Uterus (tissue), 4 donors: Measurements from ENCODE around the gene CNIH2. TPM values are rescaled to one million over a fixed set of nuclear protein-coding genes. Genes with fewer than 3 reads are reported as not detected.
A peak's percentile ranks its signal among the peaks of the same experiment; 100 is the strongest.
"Not testable (repeated sequence)": the region's sequence is repeated elsewhere in the genome, so short reads cannot be mapped to it uniquely, and the experiment has no call there.

ENCODE experiments used
- DNase-seq, 2 donors: peaks; one replicate each; pipeline ENCODE4 v3.0.0-alpha.2; 2019 to 2020
- H3K27ac ChIP-seq, 2 donors: fragments of 200-600 bp; sonication (generic); 1 replicate in 1 of 2; 2 replicates in 1 of 2; pipeline ENCODE4 v1.5.1; 2016 to 2018
- H3K27me3 ChIP-seq, 2 donors: fragments of 200-600 bp; sonication (generic); one replicate each; pipeline ENCODE4 v1.5.1; 2018 to 2019; ENCODE audit warnings: control low read depth in 1 of 2
- H3K36me3 ChIP-seq, 2 donors: fragments of 200-600 bp; sonication (generic); one replicate each; pipeline ENCODE4 v1.5.1; 2019; ENCODE audit warnings: control low read depth in 1 of 2
- H3K4me1 ChIP-seq, 2 donors: fragments of 200-600 bp; sonication (generic); one replicate each; pipeline ENCODE4 v1.5.1; 2018 to 2019; ENCODE audit warnings: control low read depth in 1 of 2
- H3K4me3 ChIP-seq, 2 donors: fragments of 200-600 bp; sonication (generic); 1 replicate in 1 of 2; 2 replicates in 1 of 2; pipeline ENCODE4 v1.5.1; 2018 to 2019; ENCODE audit warnings: mild to moderate bottlenecking in 1 of 2
- H3K9me3 ChIP-seq, 2 donors: fragments of 200-600 bp; sonication (generic); one replicate each; pipeline ENCODE4 v1.5.1; 2019; ENCODE audit warnings: control low read depth in 1 of 2
- POLR2A ChIP-seq, 2 donors: fragments of 450-650 bp; IDR thresholded peaks; one replicate each; pipeline ENCODE4 v1.6.1; 2016; ENCODE audit warnings: antibody characterized with exemption in 2 of 2, mild to moderate bottlenecking in 1 of 2, moderate library complexity in 1 of 2
- intact Hi-C: fragments of 100-400 bp; cut with DNase I; formaldehyde crosslinking; loops from one replicate; pipeline ENCODE4 v1.15.1; 2023; ENCODE audit warnings: low total_unique reads
- total RNA-seq, 4 donors: library from RNA; depleted of rRNA in 3 of 4; stranded (reverse); fragments of >200 nt in 3 of 4; gene quantifications; one replicate each; pipeline versions ENCODE4 v1.1.0 to v1.2.4, GENCODE V29; 2014 to 2023
- TF ChIP-seq, protein P1 (sequence below), 4 experiments: fragments of 200-600 bp in 2 of 4; fragments of 450-650 bp in 2 of 4; sonication (generic) in 2 of 4; IDR thresholded peaks; one replicate each; pipeline ENCODE4 v1.5.1; 2016 to 2019; ENCODE audit warnings: antibody characterized with exemption in 4 of 4, mild to moderate bottlenecking in 2 of 4, moderate library complexity in 1 of 4
- donor health status: DM: yes; HTN: yes; CAD: no.

The CNIH2 gene
- total RNA-seq, 4 donors from 2014 or later = 1.2 to 1.5 TPM; not detected in 2

DNA sequence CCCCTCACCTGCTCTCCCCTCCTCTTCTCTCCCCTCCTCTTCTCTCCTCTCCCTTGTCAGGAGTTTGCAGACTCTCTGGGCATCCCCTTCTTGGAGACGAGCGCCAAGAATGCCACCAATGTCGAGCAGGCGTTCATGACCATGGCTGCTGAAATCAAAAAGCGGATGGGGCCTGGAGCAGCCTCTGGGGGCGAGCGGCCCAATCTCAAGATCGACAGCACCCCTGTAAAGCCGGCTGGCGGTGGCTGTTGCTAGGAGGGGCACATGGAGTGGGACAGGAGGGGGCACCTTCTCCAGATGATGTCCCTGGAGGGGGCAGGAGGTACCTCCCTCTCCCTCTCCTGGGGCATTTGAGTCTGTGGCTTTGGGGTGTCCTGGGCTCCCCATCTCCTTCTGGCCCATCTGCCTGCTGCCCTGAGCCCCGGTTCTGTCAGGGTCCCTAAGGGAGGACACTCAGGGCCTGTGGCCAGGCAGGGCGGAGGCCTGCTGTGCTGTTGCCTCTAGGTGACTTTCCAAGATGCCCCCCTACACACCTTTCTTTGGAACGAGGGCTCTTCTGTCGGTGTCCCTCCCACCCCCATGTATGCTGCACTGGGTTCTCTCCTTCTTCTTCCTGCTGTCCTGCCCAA is 1.9 kb upstream of the CNIH2 start:
- DNase-seq = no peak
- no peaks in the 10 kb centered on the region for H3K36me3 ChIP-seq
- H3K27ac ChIP-seq = no peak overlapping the region
- no peaks in the 10 kb centered on the region for H3K9me3 ChIP-seq
- H3K27me3 ChIP-seq = no peaks in the 10 kb centered on the region
- no peak overlapping the region for H3K4me3 ChIP-seq
- TF ChIP-seq POLR2A (IDR thresholded peaks at IDR 0.05) = no peak
- TF ChIP-seq, protein P1, sequence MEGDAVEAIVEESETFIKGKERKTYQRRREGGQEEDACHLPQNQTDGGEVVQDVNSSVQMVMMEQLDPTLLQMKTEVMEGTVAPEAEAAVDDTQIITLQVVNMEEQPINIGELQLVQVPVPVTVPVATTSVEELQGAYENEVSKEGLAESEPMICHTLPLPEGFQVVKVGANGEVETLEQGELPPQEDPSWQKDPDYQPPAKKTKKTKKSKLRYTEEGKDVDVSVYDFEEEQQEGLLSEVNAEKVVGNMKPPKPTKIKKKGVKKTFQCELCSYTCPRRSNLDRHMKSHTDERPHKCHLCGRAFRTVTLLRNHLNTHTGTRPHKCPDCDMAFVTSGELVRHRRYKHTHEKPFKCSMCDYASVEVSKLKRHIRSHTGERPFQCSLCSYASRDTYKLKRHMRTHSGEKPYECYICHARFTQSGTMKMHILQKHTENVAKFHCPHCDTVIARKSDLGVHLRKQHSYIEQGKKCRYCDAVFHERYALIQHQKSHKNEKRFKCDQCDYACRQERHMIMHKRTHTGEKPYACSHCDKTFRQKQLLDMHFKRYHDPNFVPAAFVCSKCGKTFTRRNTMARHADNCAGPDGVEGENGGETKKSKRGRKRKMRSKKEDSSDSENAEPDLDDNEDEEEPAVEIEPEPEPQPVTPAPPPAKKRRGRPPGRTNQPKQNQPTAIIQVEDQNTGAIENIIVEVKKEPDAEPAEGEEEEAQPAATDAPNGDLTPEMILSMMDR (IDR thresholded peaks at IDR 0.05) = no peak
- intact Hi-C loops = no loop called here
- peaks cover 0 to 10% of the 10 kb centered on the region in 2 donors for H3K4me1 ChIP-seq

DNA sequence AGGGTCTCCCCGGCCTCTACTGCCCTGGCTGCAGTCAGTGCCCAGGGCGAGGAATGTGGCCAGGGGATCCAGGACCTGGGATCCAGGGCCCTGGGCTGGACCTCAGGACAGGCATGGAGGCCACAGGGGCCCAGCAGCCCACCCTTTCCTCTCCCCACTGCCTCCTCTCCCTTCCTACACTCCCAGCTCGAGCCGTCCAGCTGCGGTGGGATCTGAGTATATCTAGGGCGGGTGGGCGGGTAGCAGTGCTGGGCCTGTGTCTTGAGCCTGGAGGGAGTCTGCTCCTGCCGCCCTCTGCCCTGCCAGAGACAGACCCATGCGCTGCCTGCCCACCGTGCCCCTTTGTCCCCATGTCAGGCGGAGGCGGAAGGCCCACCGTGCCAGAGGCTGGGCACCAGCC is 1.4 kb upstream of the CNIH2 start:
- intact Hi-C loops, H3K36me3 ChIP-seq: not testable (repeated sequence)

DNA sequence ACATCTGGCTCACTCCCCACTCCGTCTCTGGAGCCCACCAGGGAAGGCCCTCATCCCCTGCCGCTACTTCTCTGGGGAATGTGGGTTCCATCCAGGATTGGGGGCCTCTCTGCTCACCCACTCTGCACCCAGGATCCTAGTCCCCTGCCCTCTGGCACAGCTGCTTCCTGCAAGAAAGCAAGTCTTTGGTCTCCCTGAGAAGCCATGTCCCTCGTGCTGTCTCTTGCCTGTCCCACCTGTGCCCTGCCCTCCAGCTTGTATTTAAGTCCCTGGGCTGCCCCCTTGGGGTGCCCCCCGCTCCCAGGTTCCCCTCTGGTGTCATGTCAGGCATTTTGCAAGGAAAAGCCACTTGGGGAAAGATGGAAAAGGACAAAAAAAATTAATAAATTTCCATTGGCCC is 911 bp upstream of the CNIH2 start:
- H3K27me3 ChIP-seq, H3K9me3 ChIP-seq, intact Hi-C loops, DNase-seq, H3K4me3 ChIP-seq, H3K36me3 ChIP-seq: not testable (repeated sequence)
- peak overlapping the region in 1 of 2 donors; percentile 48 for H3K27ac ChIP-seq
- peaks cover 0 to 10% of the 10 kb centered on the region in 2 donors for H3K4me1 ChIP-seq

More for the DNA sequence above, 1.4 kb upstream of the CNIH2 start:
- H3K9me3 ChIP-seq, H3K4me3 ChIP-seq, DNase-seq, H3K27me3 ChIP-seq, H3K27ac ChIP-seq: not testable (repeated sequence)
- peaks cover 0 to 10% of the 10 kb centered on the region in 2 donors for H3K4me1 ChIP-seq

DNA sequence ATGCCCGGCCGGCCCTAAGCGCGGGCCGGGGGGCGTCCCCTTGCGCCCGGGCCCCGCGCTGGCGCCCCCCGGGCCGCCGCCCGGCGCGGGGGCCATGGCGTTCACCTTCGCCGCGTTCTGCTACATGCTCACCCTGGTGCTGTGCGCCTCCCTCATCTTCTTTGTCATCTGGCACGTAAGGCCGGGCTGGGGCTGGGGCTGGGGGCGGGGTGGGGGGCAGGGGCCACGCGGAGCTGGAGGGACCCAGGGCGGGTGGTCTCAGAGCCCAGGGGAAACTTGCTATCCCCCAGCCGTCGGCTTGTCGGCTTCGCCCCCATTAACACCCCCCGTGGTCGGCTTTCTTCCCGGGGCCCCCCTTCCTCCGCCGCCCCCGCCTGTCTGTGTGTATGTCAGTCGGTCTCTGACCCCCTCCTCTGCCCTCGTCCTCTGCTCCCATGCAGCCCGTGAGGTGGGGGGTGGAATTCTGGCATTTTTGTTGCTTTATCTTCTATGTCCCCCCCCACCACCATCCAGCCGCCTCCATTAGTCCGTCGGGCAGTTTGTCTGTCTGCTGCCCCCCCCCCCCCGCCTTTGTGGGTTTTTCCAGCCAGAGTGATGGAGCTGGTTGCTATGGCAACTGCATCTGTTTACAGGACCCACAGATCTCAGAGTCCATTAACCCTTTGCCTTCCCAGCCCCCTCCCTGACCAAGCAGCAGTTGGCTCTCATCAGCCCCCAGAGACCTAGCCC is 552 bp downstream of the CNIH2 start:
- Histone ChIP-seq H3K4me3 (no peak overlapping the region), H3K9me3 (no peaks in the 10 kb centered on the region), H3K36me3 (no peaks in the 10 kb centered on the region), H3K4me1 (peaks cover 0 to 10% of the 10 kb centered on the region in 2 donors), H3K27ac (no peak overlapping the region), H3K27me3 (no peaks in the 10 kb centered on the region)
- TF ChIP-seq POLR2A (IDR thresholded peaks at IDR 0.05) = no peak
- TF ChIP-seq, protein P1 (IDR thresholded peaks at IDR 0.05) = no peak
- DNase-seq = no peak
- intact Hi-C loops = no loop called here

DNA sequence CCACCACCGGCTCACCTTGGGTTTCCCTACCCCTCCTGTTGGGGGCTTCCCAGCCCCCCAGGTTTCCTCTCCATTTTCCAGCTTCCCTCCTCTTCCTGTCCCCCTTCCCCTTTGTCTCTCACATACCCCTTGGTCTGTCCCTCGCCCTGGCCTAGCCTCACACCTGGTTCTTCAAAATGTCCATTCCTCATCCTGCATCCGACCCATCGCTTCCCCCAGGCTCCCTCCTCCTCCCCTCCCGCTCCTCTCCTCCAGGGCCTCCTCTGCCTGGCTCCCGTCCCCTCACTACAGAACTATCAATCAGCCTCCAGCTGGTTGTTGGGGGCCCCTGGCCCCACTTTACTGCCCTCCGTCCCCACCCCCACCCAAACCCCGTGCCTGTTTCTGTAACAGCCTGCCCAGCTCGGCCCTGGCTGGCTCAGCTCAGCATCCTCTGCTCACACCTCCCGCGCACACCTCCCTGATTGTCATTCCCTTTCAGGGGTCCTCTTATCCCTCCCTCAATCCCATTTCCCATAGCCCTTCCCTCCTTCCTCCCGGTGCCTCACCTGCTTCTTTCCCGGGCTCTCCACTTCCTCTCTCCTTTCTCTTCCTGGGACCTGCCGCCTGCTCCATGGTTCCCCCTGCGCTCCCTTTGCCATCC is 1.2 kb downstream of the CNIH2 start:
- peaks cover 0 to 10% of the 10 kb centered on the region in 2 donors for H3K4me1 ChIP-seq
- no peaks in the 10 kb centered on the region for H3K9me3 ChIP-seq
- intact Hi-C loops = no loop called here
- TF ChIP-seq, protein P1 (IDR thresholded peaks at IDR 0.05) = no peak
- no peak for TF ChIP-seq POLR2A (IDR thresholded peaks at IDR 0.05)
- no peak for DNase-seq
- H3K36me3 ChIP-seq = no peaks in the 10 kb centered on the region
- H3K27ac ChIP-seq = no peak overlapping the region
- H3K27me3 ChIP-seq = no peaks in the 10 kb centered on the region
- no peak overlapping the region for H3K4me3 ChIP-seq

DNA sequence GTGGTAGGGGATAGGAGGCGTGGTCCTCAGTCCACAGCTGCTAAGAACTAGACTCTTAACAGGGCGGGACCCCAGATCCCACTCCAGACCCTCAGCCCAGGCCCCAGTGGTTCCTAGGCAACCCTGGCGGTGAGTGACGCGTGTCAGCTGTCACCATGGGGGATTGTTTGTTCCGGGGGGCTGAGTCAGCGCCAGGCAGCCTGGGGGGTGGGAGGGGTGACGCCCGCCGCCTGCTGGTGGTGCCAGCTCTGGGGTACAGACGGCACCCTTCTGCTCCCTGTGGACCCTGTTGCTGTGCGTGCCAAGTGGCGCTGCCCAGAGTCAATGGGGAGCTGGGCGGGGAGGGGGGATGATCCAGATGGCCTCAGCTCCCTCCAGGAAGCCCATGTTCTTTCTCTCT is 2.5 kb downstream of the CNIH2 start:
- H3K9me3 ChIP-seq = no peaks in the 10 kb centered on the region
- H3K27ac ChIP-seq = no peak overlapping the region
- no peak for DNase-seq
- intact Hi-C loops = loop anchor here (10.0 kb wide), 1 partner anchor 56 kb away; no protein-coding TSS in a partner anchor
- no peak overlapping the region for H3K4me3 ChIP-seq
- TF ChIP-seq, protein P1 (IDR thresholded peaks at IDR 0.05) = no peak
- no peak for TF ChIP-seq POLR2A (IDR thresholded peaks at IDR 0.05)
- no peaks in the 10 kb centered on the region for H3K36me3 ChIP-seq
- H3K27me3 ChIP-seq = no peaks in the 10 kb centered on the region
- peaks cover 0 to 10% of the 10 kb centered on the region in 2 donors for H3K4me1 ChIP-seq
